ENCODE measurements around the gene CDK1. TPM values are rescaled to one million over a fixed set of nuclear protein-coding genes. Genes with fewer than 3 reads are reported as not detected.

Gene CDK1
- polyA plus RNA-seq, 2 of the 4 experiments (the other 2 are of a cell fraction), result 97.1 to 109 TPM

DNA sequence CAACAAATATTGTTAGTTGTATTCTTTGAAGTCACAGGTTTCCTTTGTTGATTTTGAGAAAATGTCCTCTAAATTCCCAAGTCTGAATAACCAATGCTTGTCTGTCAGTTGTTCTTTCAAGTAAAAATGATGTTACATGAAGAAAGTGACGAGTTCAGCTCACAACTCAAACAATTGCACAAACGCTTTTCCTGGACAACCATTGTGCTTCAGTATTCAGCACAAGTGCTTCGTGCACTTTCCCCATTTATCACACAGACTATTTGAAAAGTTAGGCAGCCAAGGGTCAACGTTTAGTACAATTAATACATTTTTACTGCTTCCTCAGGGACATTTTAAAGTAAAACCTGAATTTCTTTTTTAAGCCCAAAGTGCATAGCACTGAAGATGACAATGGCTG is 44.5 kb downstream of the CDK1 start:
- WGBS (ENCODE audit: missing lambda C conversion rate), result 63% methylated on average over 4 of the region's 4 CpGs
- ATAC-seq, result no peak
- Histone ChIP-seq H3K27ac (no peak overlapping the region), H3K4me1 (peaks cover 6% of the 10 kb centered on the region; the same call in 2 of the 3 replicates), H3K4me3 (no peak overlapping the region), H3K9me3 (no peaks in the 10 kb centered on the region), H3K4me2 (no peak overlapping the region)
- CTCF ChIA-PET, result interaction anchor here (1.7 kb wide), 1 partner anchor 16 kb away, joined by 4 read pairs; no protein-coding TSS in a partner anchor
- DNase-seq (ENCODE audit: low read depth in 1 of 2, low spot score in 1 of 2), result no peak
- POLR2A ChIA-PET, result no interaction called here
- no peak for FAIRE-seq
- TF ChIP-seq NPAS2 (CRISPR knock-in tag; IDR thresholded peaks at IDR 0.05; ENCODE audit: borderline replicate concordance) (no peak), PBX3 (IDR thresholded peaks at IDR 0.05) (no peak), RFX5 (IDR thresholded peaks at IDR 0.05) (no peak), CBX2 (IDR thresholded peaks at IDR 0.05; ENCODE audit: borderline replicate concordance, low read depth) (no peak), FOXS1 (CRISPR knock-in tag; IDR thresholded peaks at IDR 0.05) (no peak), TFCP2L1 (CRISPR knock-in tag; IDR thresholded peaks at IDR 0.05) (no peak), TP53 (CRISPR knock-in tag; IDR thresholded peaks at IDR 0.05) (no peak)
- TF ChIP-seq, protein P1, sequence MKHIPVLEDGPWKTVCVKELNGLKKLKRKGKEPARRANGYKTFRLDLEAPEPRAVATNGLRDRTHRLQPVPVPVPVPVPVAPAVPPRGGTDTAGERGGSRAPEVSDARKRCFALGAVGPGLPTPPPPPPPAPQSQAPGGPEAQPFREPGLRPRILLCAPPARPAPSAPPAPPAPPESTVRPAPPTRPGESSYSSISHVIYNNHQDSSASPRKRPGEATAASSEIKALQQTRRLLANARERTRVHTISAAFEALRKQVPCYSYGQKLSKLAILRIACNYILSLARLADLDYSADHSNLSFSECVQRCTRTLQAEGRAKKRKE (CRISPR knock-in tag; IDR thresholded peaks at IDR 0.05; ENCODE audit: low read depth), result no peak

DNA sequence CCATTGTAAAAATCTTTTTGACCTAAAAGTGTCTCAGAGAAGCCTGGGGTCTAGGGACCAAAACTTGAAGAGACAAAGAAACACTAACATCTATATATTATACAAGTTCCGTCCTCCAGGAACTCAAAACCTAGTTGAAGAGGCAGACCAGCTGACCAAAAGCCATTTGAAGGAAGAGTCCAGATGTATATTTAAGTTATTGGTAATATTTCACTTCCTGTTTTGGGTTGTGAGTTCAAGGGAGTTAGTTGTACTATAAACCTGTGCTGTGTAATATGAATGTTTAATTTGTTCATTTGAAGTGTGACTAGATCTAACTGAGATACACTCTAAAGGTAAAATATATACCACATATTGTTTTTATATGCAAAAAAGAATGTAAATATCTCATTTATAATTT is 45.0 kb downstream of the CDK1 start:
- Histone ChIP-seq H3K9me3 (no peaks in the 10 kb centered on the region), H3K27ac (no peak overlapping the region), H3K4me2 (no peak overlapping the region), H3K4me1 (peaks cover 9% of the 10 kb centered on the region; the same call in 2 of the 3 replicates), H3K4me3 (no peak overlapping the region)
- ATAC-seq (no peak), DNase-seq (ENCODE audit: low read depth in 1 of 2, low spot score in 1 of 2) (no peak), FAIRE-seq (no peak)
- ChIA-PET POLR2A (no interaction called here), CTCF (interaction anchor here (1.7 to 1.9 kb wide), 2 partner anchors 8 to 15 kb away, joined by 4 to 7 read pairs; no protein-coding TSS in a partner anchor)
- 97% methylated on average over 1 of the region's 1 CpG for WGBS (ENCODE audit: missing lambda C conversion rate)
- TF ChIP-seq FOSB (CRISPR knock-in tag; IDR thresholded peaks at IDR 0.05) (no peak), KDM5A (IDR thresholded peaks at IDR 0.05) (no peak), HMGXB4 (CRISPR knock-in tag; IDR thresholded peaks at IDR 0.05; ENCODE audit: borderline replicate concordance) (no peak), SREBF2 (IDR thresholded peaks at IDR 0.05) (no peak), GATA3 (IDR thresholded peaks at IDR 0.05; ENCODE audit: borderline replicate concordance) (no peak), RAD21 (conservative IDR thresholded peaks at IDR 0.05 in 1 of 2, IDR thresholded peaks at IDR 0.05 in 1 of 2) (no peak), TP53 (CRISPR knock-in tag; IDR thresholded peaks at IDR 0.05) (no peak), NR3C1 (IDR thresholded peaks at IDR 0.05) (no peak), CHD2 (IDR thresholded peaks at IDR 0.05; ENCODE audit: low read length, partially characterized antibody) (no peak), JUN (IDR thresholded peaks at IDR 0.05) (no peak)
- TF ChIP-seq, protein P2, sequence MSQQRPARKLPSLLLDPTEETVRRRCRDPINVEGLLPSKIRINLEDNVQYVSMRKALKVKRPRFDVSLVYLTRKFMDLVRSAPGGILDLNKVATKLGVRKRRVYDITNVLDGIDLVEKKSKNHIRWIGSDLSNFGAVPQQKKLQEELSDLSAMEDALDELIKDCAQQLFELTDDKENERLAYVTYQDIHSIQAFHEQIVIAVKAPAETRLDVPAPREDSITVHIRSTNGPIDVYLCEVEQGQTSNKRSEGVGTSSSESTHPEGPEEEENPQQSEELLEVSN (IDR thresholded peaks at IDR 0.05; ENCODE audit: borderline replicate concordance, low read depth), result no peak

DNA sequence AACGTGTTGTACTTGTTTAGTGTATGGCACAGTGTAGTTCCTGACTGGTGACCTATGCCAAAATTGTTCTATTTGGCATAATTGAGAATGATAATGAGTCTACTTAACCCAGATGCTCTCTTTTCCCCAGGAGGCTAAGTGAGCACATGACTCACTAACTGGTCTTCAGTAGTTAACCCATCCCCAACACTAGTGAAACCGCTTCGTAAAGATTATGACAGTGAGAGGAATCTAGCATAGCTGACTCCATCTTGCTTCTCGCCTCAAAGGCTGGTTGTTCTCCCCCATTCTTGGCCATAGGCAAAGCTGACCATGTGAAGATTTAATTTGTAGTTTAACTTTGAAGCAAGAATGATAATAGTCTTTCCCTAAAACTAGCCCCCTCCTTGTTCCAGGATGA is 47.2 kb downstream of the CDK1 start:
- no peak for FAIRE-seq

More for the DNA sequence above, 47.2 kb downstream of the CDK1 start:
- Histone ChIP-seq H3K27ac (no peak overlapping the region), H3K4me3 (no peak overlapping the region), H3K4me1 (peaks cover 10% of the 10 kb centered on the region; the same call in 2 of the 3 replicates), H3K4me2 (no peak overlapping the region), H3K9me3 (no peaks in the 10 kb centered on the region)
- ATAC-seq (no peak), DNase-seq (ENCODE audit: low read depth in 1 of 2, low spot score in 1 of 2) (no peak)
- ChIA-PET POLR2A (no interaction called here), CTCF (interaction anchor here (1.4 kb wide), 1 partner anchor 9 kb away, joined by 5 read pairs; no protein-coding TSS in a partner anchor)
- WGBS (ENCODE audit: missing lambda C conversion rate), result 65% methylated on average over 4 of the region's 4 CpGs
- no peak for TF ChIP-seq HMGXB4 (CRISPR knock-in tag; IDR thresholded peaks at IDR 0.05; ENCODE audit: borderline replicate concordance)
- TF ChIP-seq BCL3 (IDR thresholded peaks at IDR 0.05), result no peak

Data from A549 (cell line).